ENCODE data around the gene COL25A1.

The COL25A1 gene

DNA sequence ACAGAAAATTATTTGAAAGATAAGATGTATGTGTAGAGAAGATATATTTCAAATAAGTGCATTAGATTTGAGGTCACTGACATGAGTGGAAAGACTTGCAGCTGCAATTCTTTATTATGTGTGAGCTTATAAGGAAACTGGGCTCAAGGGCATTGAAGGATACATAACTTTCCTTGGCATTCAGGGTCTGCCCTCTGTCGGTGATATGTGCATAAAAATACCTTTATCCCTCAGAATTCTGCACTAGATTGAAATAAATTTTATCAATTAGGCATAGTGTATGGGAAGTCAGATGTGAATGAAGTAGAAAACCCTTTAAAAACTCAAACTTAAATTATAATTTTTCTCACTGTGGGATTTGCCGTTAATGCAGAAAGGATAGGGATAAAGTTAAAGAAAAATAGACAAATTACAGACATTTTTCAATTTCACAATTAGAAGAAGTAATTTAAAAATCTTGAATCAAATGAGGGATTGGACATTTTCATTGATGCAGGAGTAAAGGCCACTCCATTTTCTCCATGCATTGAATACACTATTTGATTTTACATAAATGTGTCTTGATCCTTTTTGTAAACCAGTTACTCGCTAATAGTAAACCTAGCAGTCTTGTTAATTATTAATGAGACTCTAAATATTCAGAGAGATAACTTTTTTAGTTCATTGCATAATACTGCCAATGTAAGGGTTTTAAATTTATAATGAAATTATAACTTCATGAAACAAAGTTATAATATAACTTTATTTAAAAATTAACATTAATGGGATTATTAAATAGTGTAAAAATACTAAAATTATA, 518.6 kb downstream of the COL25A1 start:
- DNase-seq (ENCODE audit: low read depth in 1 of 2, low spot score in 1 of 2) = no peak

DNA sequence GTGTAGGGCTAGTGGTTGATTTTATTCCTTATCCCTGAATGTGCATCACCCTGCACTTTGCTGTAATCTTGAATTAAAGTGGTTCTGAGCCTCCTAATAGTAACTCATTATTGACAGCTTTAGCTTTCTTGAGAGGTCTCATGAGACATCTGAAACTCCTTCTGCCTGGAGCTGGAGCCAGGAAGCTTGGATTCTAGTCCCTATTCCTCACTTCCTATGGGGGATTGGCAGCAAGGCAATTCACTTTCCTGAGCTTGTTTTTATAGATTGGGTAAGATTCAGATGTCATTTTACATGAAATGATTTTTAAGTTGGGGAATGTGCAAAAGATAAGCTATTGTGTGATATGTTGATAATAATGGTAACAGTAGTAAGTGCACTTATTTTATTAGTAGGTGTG, 522.5 kb downstream of the COL25A1 start:
- DNase-seq (ENCODE audit: low read depth in 1 of 2, low spot score in 1 of 2) = no peak

DNA sequence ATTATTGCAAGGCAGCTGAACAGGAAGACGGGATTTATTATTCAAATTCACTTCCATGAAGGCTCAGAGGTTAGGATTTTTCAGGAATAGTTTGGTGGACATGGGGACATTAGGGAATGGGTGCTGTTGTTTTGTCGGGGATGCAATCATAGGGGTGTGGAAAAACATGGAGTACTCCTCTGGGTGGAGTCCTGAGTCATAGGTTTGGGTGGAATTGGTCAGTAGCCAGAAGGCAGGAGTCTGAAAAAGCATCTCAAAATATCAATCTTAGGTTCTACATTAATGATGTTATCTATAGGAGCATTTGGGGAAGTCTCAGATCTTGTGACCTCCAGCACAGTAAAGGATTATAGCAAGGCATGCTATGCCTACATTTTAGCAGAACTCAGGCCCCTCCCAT, 525.1 kb downstream of the COL25A1 start:
- DNase-seq (ENCODE audit: low read depth in 1 of 2, low spot score in 1 of 2) = no peak

DNA sequence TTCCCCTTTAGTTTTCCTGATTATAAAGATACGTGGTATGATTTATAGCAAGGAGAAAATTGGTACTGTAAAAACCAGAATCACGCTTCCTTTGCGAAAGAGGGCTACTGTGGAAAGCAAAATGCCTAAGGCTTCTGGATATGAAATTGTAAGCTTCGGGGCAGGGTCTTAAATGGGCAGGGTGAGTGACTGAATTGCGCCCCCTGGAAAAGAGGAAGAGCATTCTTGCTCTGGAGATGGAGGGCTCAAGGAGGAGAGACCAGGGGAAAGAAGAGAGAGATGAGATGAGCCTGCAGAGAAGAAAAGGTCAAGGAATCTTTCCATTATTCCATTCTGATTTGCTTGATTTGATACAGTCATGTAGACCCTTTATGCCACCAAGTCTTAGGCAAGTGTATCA, 526.5 kb downstream of the COL25A1 start:
- DNase-seq (ENCODE audit: low read depth in 1 of 2, low spot score in 1 of 2) = no peak

DNA sequence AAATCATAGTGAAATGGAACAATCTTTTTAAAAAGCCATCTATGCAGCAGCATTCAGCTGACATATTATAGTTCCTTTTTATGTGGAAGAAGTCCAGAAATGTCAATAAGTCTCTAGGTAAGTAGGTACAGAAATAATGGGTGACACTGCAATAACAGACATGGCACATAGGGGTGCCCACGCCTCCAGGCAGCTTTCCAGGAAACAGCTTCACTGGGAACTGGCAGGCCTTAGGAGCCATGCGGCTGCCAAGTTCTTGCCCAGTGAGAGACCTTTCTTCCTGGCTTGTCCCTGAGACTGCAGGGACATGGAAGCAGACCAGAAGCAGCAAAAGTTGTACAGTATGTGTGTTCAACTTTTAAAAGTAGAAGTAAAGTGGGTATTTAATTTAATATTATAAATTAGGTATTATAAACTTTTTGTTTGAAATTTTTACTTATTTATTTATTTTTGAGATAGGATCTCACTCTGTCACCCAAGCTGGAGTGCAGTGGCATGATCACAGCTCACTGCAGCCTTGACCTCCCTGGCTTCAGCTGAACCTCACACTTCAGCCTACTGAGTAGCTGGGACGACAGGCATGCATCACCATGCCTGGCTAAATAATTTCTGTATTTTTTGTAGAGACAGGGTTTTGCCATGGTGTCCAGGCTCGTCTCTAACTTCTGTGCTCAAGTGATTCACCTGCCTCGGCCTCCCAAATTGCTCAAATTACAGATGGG, 527.5 kb downstream of the COL25A1 start:
- no peak for DNase-seq (ENCODE audit: low read depth in 1 of 2, low spot score in 1 of 2)

DNA sequence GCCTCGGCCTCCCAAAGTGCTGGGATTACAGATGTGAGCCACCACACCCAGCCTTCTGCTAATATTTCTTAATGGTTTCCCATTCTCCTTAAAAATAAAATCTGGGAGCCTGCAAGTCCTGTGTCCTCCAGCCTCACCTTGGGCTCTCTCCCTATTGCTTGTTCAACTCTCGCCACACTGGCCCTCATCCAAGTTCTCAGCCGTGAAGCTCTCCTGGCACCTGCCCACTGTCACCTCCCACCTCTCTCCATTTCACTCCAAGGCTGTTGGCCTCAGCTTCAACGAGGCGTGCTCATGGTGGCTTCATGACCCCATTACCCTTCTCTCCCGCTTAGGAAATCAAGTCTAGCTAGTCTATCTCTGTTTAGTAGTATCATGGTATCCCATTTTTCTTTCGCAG, 530.1 kb downstream of the COL25A1 start:
- DNase-seq (ENCODE audit: low read depth in 1 of 2, low spot score in 1 of 2) = no peak

DNA sequence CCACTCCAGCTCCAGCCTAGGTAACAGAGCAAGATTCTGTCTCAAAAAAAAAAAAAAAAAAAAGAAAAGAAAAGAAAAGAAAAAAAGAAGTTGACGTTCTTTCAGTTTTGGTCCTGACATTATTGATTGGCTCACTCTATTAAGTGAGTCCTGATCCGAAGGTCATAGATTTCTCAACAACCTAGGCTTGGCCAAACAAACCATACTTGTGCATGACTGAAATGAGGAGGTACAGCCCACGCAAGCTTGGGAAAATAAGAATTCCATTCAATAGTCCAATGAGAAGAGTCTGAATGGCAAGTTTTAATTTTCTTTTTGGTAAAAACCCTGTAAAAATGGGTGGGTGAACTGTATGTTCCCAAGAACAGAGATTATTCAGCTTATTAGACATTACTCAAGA, 536.4 kb downstream of the COL25A1 start:
- DNase-seq (ENCODE audit: low read depth in 1 of 2, low spot score in 1 of 2) = no peak

DNA sequence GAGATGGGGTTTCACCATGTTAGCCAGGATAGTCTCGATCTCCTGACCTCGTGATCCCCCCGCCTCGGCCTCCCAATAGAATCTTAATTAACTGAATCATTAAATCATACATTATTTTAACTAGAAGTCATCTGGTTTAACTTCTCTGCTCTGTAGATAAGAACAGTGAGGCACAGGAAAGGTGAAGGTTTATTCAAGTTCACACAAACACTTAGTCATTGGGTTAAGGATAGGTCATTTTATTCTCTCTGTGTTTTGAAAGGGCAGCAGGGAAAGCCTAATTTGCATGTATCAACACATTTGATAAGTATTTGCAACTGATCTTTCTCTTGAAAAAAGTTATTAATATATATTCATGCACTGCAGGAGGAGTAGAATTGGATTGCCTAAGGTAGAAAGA, 538.5 kb downstream of the COL25A1 start:
- no peak for DNase-seq (ENCODE audit: low read depth in 1 of 2, low spot score in 1 of 2)

DNA sequence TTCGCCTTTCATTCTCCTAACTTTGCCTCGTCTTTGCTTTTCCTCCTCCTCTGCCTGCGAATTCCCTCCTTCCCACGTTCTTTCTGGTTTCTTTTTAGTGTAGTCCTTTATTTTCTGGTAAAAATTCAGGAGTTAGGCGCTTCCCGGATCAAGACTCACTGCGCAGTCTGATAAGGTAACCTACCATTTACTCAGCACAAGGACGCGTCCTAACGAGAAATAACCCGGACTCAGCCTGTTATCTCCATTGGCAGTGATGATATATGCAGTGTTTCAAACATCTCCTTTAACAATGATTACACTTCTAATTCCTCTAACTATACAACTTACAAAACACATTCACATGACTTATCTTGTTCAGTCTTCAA, 539.2 kb downstream of the COL25A1 start:
- DNase-seq (ENCODE audit: low read depth in 1 of 2, low spot score in 1 of 2) = no peak

DNA sequence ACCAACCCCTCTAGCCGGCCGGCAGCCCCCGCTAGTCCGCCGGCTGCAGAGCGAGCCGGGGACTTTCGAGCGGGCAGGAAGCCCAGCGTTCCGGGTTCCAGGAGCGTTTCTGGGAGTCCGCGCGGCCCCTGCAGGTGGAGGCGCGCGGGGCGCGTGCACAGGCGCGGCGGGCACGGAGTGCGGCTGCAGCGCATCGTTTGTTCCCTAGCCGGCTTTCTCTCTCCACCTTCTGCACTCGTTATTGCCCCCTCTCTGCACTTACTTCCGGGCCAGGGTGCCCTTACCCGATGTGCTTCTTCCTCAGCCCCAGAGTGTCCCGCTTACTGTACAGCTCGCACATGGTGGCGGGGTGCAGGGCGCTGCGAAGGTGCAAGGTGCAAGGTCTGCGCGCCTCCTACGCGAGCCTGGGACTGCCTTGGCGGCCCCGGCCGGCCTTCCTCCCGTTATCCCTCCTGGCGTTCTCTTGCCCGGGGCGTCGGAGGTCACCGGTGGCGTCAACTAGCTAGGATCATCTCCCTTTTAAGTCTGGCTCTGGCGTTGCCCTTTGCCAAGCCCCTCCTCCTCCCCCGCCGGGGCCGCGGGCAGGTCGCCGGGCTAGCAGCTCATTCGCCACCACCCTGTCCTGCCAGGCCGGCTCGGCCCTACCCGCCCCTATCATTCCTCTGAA, 539.8 kb downstream of the COL25A1 start, which contains the start of gene ETNPPL:
TSS of gene ETNPPL (minus strand) at position 495 of the 667 bp plus-strand sequence. CDS start at position 340, 155 bp downstream.
- no peak for DNase-seq (ENCODE audit: low read depth in 1 of 2, low spot score in 1 of 2)

All from activated T-helper 1 cell treated with anti-CD3 and anti-CD28 coated beads, Interleukin-2, amount 50 U/mL, for 16 hours (primary cell).